Neural cell (in vitro differentiated cells): ENCODE measurements around the gene GRM4. TPM values are rescaled to one million over a fixed set of nuclear protein-coding genes. Genes with fewer than 3 reads are reported as not detected.

Experiments used
- H2AFZ ChIP-seq: fragments of 200-600, 300-800 bp; sonication (generic), shearing (Covaris generic); 2 replicates; pipeline ENCODE4 v1.6.0; 2014; ENCODE audit warnings: low read depth, mild to moderate bottlenecking, antibody characterized with exemption, low read length, moderate library complexity
- H3F3A ChIP-seq: fragments of 200-600 bp; shearing (Covaris generic); 2 replicates; pipeline ENCODE4 v1.6.1; 2016; ENCODE audit warnings: mild to moderate bottlenecking, moderate library complexity, mixed read lengths, antibody characterized with exemption, low read length; ENCODE audit not compliant: insufficient read depth, poor library complexity, severe bottlenecking
- H3K27ac ChIP-seq: fragments of 200-600, 300-800 bp; sonication (generic), shearing (Covaris generic); 2 replicates; pipeline ENCODE4 v1.5.1; 2014; ENCODE audit warnings: mild to moderate bottlenecking, low read length, moderate library complexity
- H3K27me3 ChIP-seq: fragments of 300-800, 200-600 bp; sonication (generic), shearing (Covaris generic); 2 replicates; pipeline ENCODE4 v1.6.0; 2014; ENCODE audit warnings: mild to moderate bottlenecking, low read depth, low read length, moderate library complexity; ENCODE audit not compliant: insufficient read depth
- H3K36me3 ChIP-seq: fragments of 300-800, 200-600 bp; sonication (generic), shearing (Covaris generic); 2 replicates; pipeline ENCODE4 v1.5.1; 2014; ENCODE audit warnings: mild to moderate bottlenecking, antibody characterized with exemption, low read length, moderate library complexity; ENCODE audit not compliant: insufficient read depth
- H3K4me2 ChIP-seq: fragments of 300-800, 200-600 bp; sonication (generic), shearing (Covaris generic); 2 replicates; pipeline ENCODE4 v1.6.0; 2014; ENCODE audit warnings: mild to moderate bottlenecking, low read length
- H3K4me3 ChIP-seq: fragments of 300-800, 200-600 bp; sonication (generic), shearing (Covaris generic); 2 replicates; pipeline ENCODE4 v1.5.1; 2014; ENCODE audit warnings: mild to moderate bottlenecking, low read length, moderate library complexity
- H3K79me2 ChIP-seq: fragments of 200-600 bp; shearing (Covaris generic); replicated peaks from 2 replicates; pipeline ENCODE4 v1.6.0; 2014; ENCODE audit warnings: mild to moderate bottlenecking, low read length, moderate library complexity; ENCODE audit not compliant: insufficient read depth
- H3K9ac ChIP-seq: fragments of 300-800, 200-600 bp; sonication (generic), shearing (Covaris generic); 2 replicates; pipeline ENCODE4 v1.6.1; 2016; ENCODE audit warnings: mild to moderate bottlenecking, low read length, mixed read lengths
- H3K9me2 ChIP-seq: fragments of 200-600 bp; shearing (Covaris generic); 2 replicates; pipeline ENCODE4 v1.6.1; 2016; ENCODE audit warnings: mild to moderate bottlenecking, low read length, mixed read lengths; ENCODE audit not compliant: insufficient read depth
- H3K9me3 ChIP-seq: fragments of 200-600, 300-800 bp; sonication (generic), shearing (Covaris generic); 2 replicates; pipeline ENCODE4 v1.6.1; 2016; ENCODE audit warnings: mild to moderate bottlenecking, mixed run types, low read length, moderate library complexity, mixed read lengths
- H4K20me1 ChIP-seq: fragments of 200-600 bp; shearing (Covaris generic); 2 replicates; pipeline ENCODE4 v1.6.1; 2016; ENCODE audit warnings: mild to moderate bottlenecking, mixed run types; ENCODE audit not compliant: insufficient read depth
- EP300 ChIP-seq: fragments of 450-650 bp; conservative IDR thresholded peaks from 2 replicates; pipeline ENCODE4 v1.6.1; 2014; ENCODE audit warnings: antibody characterized with exemption, mild to moderate bottlenecking, moderate library complexity; ENCODE audit not compliant: poor library complexity, severe bottlenecking
- EZH2 ChIP-seq: fragments of 200-600, 300-800 bp; shearing (Covaris generic), sonication (generic); IDR thresholded peaks from 2 replicates; pipeline ENCODE4 v1.6.1; 2014; ENCODE audit warnings: antibody characterized with exemption, low read length, borderline replicate concordance, mild to moderate bottlenecking; ENCODE audit not compliant: insufficient read depth, poor library complexity, severe bottlenecking
- MXI1 ChIP-seq: fragments of 450-650 bp; conservative IDR thresholded peaks from 2 replicates; pipeline ENCODE4 v1.6.1; 2014; ENCODE audit warnings: antibody characterized with exemption, mild to moderate bottlenecking; ENCODE audit not compliant: poor library complexity, severe bottlenecking
- POLR2AphosphoS5 ChIP-seq: IDR thresholded peaks from 2 replicates; pipeline ENCODE4 v1.6.1; 2012
- RAD21 ChIP-seq: fragments of 450-650 bp; conservative IDR thresholded peaks from 2 replicates; pipeline ENCODE4 v1.6.1; 2014; ENCODE audit warnings: antibody characterized with exemption, mild to moderate bottlenecking, moderate library complexity
- SMC3 ChIP-seq: fragments of 450-650 bp; conservative IDR thresholded peaks from 2 replicates; pipeline ENCODE4 v1.6.1; 2014; ENCODE audit warnings: antibody characterized with exemption, mild to moderate bottlenecking, moderate library complexity; ENCODE audit not compliant: poor library complexity
- TAF1 ChIP-seq: IDR thresholded peaks from 2 replicates; pipeline ENCODE4 v1.6.1; 2012; ENCODE audit warnings: low read depth
- polyA plus RNA-seq: library from polyadenylated mRNA; depleted of rRNA; stranded (reverse); fragments of >200 nt; gene quantifications from 2 replicates; pipeline ENCODE4 v1.2.3, GENCODE V29; 2014
- TF ChIP-seq, protein P1 (sequence below): IDR thresholded peaks from 2 replicates; pipeline ENCODE4 v1.6.1; 2012; ENCODE audit warnings: borderline replicate concordance
- TF ChIP-seq, protein P2 (sequence below): fragments of 450-650 bp; IDR thresholded peaks from 2 replicates; pipeline ENCODE4 v1.5.1; 2014; ENCODE audit warnings: antibody characterized with exemption, mild to moderate bottlenecking, moderate library complexity; ENCODE audit not compliant: poor library complexity, severe bottlenecking

GRM4 gene
- polyA plus RNA-seq, 1 donor from 2014 or later = 2.1 TPM

- no peak overlapping the region for H2AFZ ChIP-seq
- no peak overlapping the region for H3K9ac ChIP-seq
- TF ChIP-seq EZH2 (no peak), RAD21 (no peak), SMC3 (no peak), MXI1 (no peak), TAF1 (no peak), POLR2AphosphoS5 (no peak), EP300 (no peak)
- TF ChIP-seq, protein P1, sequence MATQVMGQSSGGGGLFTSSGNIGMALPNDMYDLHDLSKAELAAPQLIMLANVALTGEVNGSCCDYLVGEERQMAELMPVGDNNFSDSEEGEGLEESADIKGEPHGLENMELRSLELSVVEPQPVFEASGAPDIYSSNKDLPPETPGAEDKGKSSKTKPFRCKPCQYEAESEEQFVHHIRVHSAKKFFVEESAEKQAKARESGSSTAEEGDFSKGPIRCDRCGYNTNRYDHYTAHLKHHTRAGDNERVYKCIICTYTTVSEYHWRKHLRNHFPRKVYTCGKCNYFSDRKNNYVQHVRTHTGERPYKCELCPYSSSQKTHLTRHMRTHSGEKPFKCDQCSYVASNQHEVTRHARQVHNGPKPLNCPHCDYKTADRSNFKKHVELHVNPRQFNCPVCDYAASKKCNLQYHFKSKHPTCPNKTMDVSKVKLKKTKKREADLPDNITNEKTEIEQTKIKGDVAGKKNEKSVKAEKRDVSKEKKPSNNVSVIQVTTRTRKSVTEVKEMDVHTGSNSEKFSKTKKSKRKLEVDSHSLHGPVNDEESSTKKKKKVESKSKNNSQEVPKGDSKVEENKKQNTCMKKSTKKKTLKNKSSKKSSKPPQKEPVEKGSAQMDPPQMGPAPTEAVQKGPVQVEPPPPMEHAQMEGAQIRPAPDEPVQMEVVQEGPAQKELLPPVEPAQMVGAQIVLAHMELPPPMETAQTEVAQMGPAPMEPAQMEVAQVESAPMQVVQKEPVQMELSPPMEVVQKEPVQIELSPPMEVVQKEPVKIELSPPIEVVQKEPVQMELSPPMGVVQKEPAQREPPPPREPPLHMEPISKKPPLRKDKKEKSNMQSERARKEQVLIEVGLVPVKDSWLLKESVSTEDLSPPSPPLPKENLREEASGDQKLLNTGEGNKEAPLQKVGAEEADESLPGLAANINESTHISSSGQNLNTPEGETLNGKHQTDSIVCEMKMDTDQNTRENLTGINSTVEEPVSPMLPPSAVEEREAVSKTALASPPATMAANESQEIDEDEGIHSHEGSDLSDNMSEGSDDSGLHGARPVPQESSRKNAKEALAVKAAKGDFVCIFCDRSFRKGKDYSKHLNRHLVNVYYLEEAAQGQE = no peak
- TF ChIP-seq, protein P2, sequence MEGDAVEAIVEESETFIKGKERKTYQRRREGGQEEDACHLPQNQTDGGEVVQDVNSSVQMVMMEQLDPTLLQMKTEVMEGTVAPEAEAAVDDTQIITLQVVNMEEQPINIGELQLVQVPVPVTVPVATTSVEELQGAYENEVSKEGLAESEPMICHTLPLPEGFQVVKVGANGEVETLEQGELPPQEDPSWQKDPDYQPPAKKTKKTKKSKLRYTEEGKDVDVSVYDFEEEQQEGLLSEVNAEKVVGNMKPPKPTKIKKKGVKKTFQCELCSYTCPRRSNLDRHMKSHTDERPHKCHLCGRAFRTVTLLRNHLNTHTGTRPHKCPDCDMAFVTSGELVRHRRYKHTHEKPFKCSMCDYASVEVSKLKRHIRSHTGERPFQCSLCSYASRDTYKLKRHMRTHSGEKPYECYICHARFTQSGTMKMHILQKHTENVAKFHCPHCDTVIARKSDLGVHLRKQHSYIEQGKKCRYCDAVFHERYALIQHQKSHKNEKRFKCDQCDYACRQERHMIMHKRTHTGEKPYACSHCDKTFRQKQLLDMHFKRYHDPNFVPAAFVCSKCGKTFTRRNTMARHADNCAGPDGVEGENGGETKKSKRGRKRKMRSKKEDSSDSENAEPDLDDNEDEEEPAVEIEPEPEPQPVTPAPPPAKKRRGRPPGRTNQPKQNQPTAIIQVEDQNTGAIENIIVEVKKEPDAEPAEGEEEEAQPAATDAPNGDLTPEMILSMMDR = no peak
- H4K20me1 ChIP-seq = no peaks in the 10 kb centered on the region
- H3K27ac ChIP-seq = no peak overlapping the region
- H3K36me3 ChIP-seq = no peaks in the 10 kb centered on the region
- H3K79me2 ChIP-seq = no peaks in the 10 kb centered on the region
- H3K4me3 ChIP-seq = no peak overlapping the region
- H3F3A ChIP-seq = no peaks in the 10 kb centered on the region
- H3K27me3 ChIP-seq = no peaks in the 10 kb centered on the region
- no peaks in the 10 kb centered on the region for H3K9me3 ChIP-seq
- H3K4me2 ChIP-seq = no peak overlapping the region
- H3K9me2 ChIP-seq = no peaks in the 10 kb centered on the region
These were observed 92.8 kb downstream of the GRM4 start for GRCh38 chr6:34052918-34053608.

GRCh38 chr6:34052071-34052825 lies 93.6 kb downstream of the GRM4 start:
- Histone ChIP-seq H3F3A (no peaks in the 10 kb centered on the region), H3K27ac (no peak overlapping the region), H3K9ac (no peak overlapping the region), H4K20me1 (no peaks in the 10 kb centered on the region), H3K79me2 (no peaks in the 10 kb centered on the region), H3K9me2 (no peaks in the 10 kb centered on the region), H3K4me3 (no peak overlapping the region), H3K9me3 (no peaks in the 10 kb centered on the region), H3K36me3 (no peaks in the 10 kb centered on the region), H3K4me2 (no peak overlapping the region), H2AFZ (no peak overlapping the region), H3K27me3 (no peaks in the 10 kb centered on the region)
- no peak for TF ChIP-seq TAF1
- TF ChIP-seq RAD21 = no peak
- no peak for TF ChIP-seq SMC3
- no peak for TF ChIP-seq EZH2
- TF ChIP-seq, protein P2 = no peak
- TF ChIP-seq EP300 = no peak
- TF ChIP-seq, protein P1 = no peak
- no peak for TF ChIP-seq POLR2AphosphoS5
- no peak for TF ChIP-seq MXI1
